Progenitor cell of endocrine pancreas (in vitro differentiated cells): ENCODE results near the gene C1orf53. TPM values are rescaled to one million over a fixed set of nuclear protein-coding genes. Genes with fewer than 3 reads are reported as not detected.

ENCODE experiments used
- DNase-seq: peaks from one replicate; pipeline ENCODE4 v3.0.0; 2021; ENCODE audit warnings: low spot score; ENCODE audit not compliant: unreplicated experiment
- H3K27ac Mint-ChIP-seq: 2 replicates; pipeline ENCODE4 v1.8.0; 2021; ENCODE audit warnings: mild to moderate bottlenecking, moderate library complexity, mixed read lengths
- H3K27me3 Mint-ChIP-seq: 2 replicates; pipeline ENCODE4 v1.8.0; 2021; ENCODE audit warnings: mixed read lengths
- H3K36me3 Mint-ChIP-seq: 2 replicates; pipeline ENCODE4 v1.8.0; 2022; ENCODE audit warnings: mixed read lengths; ENCODE audit not compliant: insufficient read depth
- H3K4me1 Mint-ChIP-seq: 2 replicates; pipeline ENCODE4 v1.8.0; 2021; ENCODE audit warnings: low read depth, mixed read lengths
- H3K4me3 Mint-ChIP-seq: 2 replicates; pipeline ENCODE4 v1.8.0; 2021; ENCODE audit warnings: low read depth, mild to moderate bottlenecking, moderate library complexity, mixed read lengths
- H3K9me3 Mint-ChIP-seq: 2 replicates; pipeline ENCODE4 v1.8.0; 2021; ENCODE audit warnings: low read depth, mixed read lengths
- CTCF ChIP-seq: fragments of 200-600 bp; sonication (generic); IDR thresholded peaks from one replicate; pipeline ENCODE4 v1.5.0; 2021; ENCODE audit warnings: antibody characterized with exemption, mild to moderate bottlenecking; ENCODE audit not compliant: unreplicated experiment
- total RNA-seq: library from RNA; stranded (reverse); gene quantifications from 2 replicates; pipeline ENCODE4 v1.2.1, GENCODE V29; 2021

The C1orf53 gene
- total RNA-seq, 1 donor from 2014 or later: 4.0 TPM

GRCh38 chr1:197955486-197956394, 53.3 kb downstream of the C1orf53 start:
- no peak for TF ChIP-seq CTCF
- H3K4me1 Mint-ChIP-seq: peaks cover 9% of the 10 kb centered on the region
- H3K27me3 Mint-ChIP-seq: peaks cover 16% of the 10 kb centered on the region
- no peaks in the 10 kb centered on the region for H3K9me3 Mint-ChIP-seq
- H3K27ac Mint-ChIP-seq: no peak overlapping the region
- DNase-seq: no peak
- H3K4me3 Mint-ChIP-seq: no peak overlapping the region
- no peaks in the 10 kb centered on the region for H3K36me3 Mint-ChIP-seq

Other genes starting within 250 kb of the C1orf53 start
- 15.7 and 18.3 TPM in 2 replicates for gene DENND1B, start 127.2 kb upstream of the C1orf53 start, total RNA-seq
- gene LHX9, start 14.7 kb downstream of the C1orf53 start, total RNA-seq: not detected in 2 replicates